OCI-LY1 (cell line): ENCODE results near the gene DFFB.

Source experiments
- CTCF ChIP-seq: fragments of 200-600 bp; sonication (generic), shearing (Covaris generic); IDR thresholded peaks from 2 replicates; pipeline ENCODE4 v1.5.1; 2017; ENCODE audit warnings: mild to moderate bottlenecking, antibody characterized with exemption, low read length, moderate library complexity, mixed read lengths
- EZH2 ChIP-seq: fragments of 200-600 bp; sonication (generic), shearing (Covaris generic); IDR thresholded peaks from 2 replicates; pipeline ENCODE4 v1.8.0; 2017; ENCODE audit warnings: borderline replicate concordance, mixed run types, mild to moderate bottlenecking, antibody characterized with exemption, low read length, moderate library complexity, mixed read lengths

GRCh38 chr1:3847081-3847480 is 10.2 kb upstream of the DFFB start:
- TF ChIP-seq CTCF (no peak), EZH2 (no peak)
